H1 (cell line): ENCODE data around the gene CLINT1. TPM values are rescaled to one million over a fixed set of nuclear protein-coding genes. Genes with fewer than 3 reads are reported as not detected.

Source experiments
- CTCF ChIA-PET: fragments of 300-600 bp; sonication (Branson Sonifier 250); formaldehyde crosslinking; loops from one replicate; lab custom pipeline; 2021; ENCODE audit not compliant: partially characterized antibody; lab: Charles Lee
- POLR2A ChIA-PET: fragments of 300-600 bp; sonication (Branson Sonifier 250); formaldehyde crosslinking; loops from one replicate; lab custom pipeline; 2021; ENCODE audit warnings: inconsistent platforms; ENCODE audit not compliant: partially characterized antibody; lab: Charles Lee
- DNase-seq, 2 experiments: peaks; one replicate each; pipeline versions ENCODE4 v3.0.0 to v3.0.0-alpha.2; 2010 to 2022; ENCODE audit warnings: low spot score in 2 of 2, low read depth in 1 of 2, mixed read lengths in 1 of 2
- FAIRE-seq: peaks from 2 replicates; lab custom pipeline; 2011; peaks lifted over from hg19 to GRCh38; lab: Jason Lieb, UNC
- H2AFZ ChIP-seq: 2 replicates; pipeline ENCODE4 v1.8.1; 2012; ENCODE audit warnings: low read length, inconsistent platforms
- H2AK5ac ChIP-seq: 2 replicates; pipeline ENCODE4 v1.6.1; 2013; ENCODE audit warnings: low read depth, low read length
- H2BK120ac ChIP-seq: replicated peaks from 2 replicates; pipeline ENCODE3; 2013; ENCODE audit warnings: low read depth, low read length, inconsistent platforms
- H2BK12ac ChIP-seq: 2 replicates; pipeline ENCODE4 v1.6.1; 2013; ENCODE audit warnings: low read depth, low read length
- H2BK15ac ChIP-seq: 2 replicates; pipeline ENCODE4 v1.6.1; 2013; ENCODE audit warnings: low read length
- H2BK20ac ChIP-seq: 2 replicates; pipeline ENCODE4 v1.6.1; 2013; ENCODE audit warnings: low read length
- H2BK5ac ChIP-seq: 2 replicates; pipeline ENCODE4 v1.6.1; 2013; ENCODE audit warnings: low read depth, low read length
- H3K14ac ChIP-seq: 2 replicates; pipeline ENCODE4 v1.6.1; 2013; ENCODE audit warnings: inconsistent platforms; ENCODE audit not compliant: insufficient read length
- H3K18ac ChIP-seq: 2 replicates; pipeline ENCODE4 v1.6.1; 2013; ENCODE audit warnings: low read length; ENCODE audit errors: extremely low read depth
- H3K23ac ChIP-seq: 2 replicates; pipeline ENCODE4 v1.6.1; 2013; ENCODE audit warnings: inconsistent platforms; ENCODE audit not compliant: insufficient read length
- H3K23me2 ChIP-seq: 2 replicates; pipeline ENCODE4 v1.6.1; 2013; ENCODE audit warnings: low read depth, low read length
- H3K27ac ChIP-seq: 2 replicates; pipeline ENCODE4 v1.6.1; 2011; ENCODE audit warnings: low read depth, low read length, inconsistent platforms
- H3K27me3 ChIP-seq, 4 experiments: replicated peaks in 1 of 4; 1 replicate in 1 of 4; 2 replicates in 3 of 4; pipeline versions ENCODE4 v1.6.1 to v1.8.1; 2011 to 2013; ENCODE audit warnings: low read length in 3 of 4, mild to moderate bottlenecking in 3 of 4, inconsistent platforms in 2 of 4, mixed read lengths in 2 of 4, moderate library complexity in 1 of 4; ENCODE audit not compliant: control insufficient read depth in 3 of 4, insufficient read depth in 3 of 4; ENCODE audit errors: extremely low read depth in 1 of 4
- H3K36me3 ChIP-seq, 4 experiments: 2 replicates each; pipeline versions ENCODE4 v1.6.1 to v1.8.1; 2011 to 2013; ENCODE audit warnings: mild to moderate bottlenecking in 4 of 4, low read length in 3 of 4, moderate library complexity in 2 of 4, control low read depth in 1 of 4, inconsistent platforms in 1 of 4; ENCODE audit not compliant: insufficient read depth in 4 of 4, control insufficient read depth in 2 of 4
- H3K4ac ChIP-seq: replicated peaks from 2 replicates; pipeline ENCODE3; 2013; ENCODE audit warnings: low read length, low read depth, mixed read lengths, inconsistent platforms; ENCODE audit not compliant: insufficient read length
- H3K4me1 ChIP-seq, 4 experiments: replicated peaks in 1 of 4; 1 replicate in 1 of 4; 2 replicates in 3 of 4; pipeline versions ENCODE4 v1.6.1 to v1.8.1; 2011 to 2013; ENCODE audit warnings: low read length in 3 of 4, inconsistent platforms in 2 of 4, mixed read lengths in 1 of 4; ENCODE audit not compliant: insufficient read depth in 4 of 4, control insufficient read depth in 3 of 4
- H3K4me2 ChIP-seq, 2 experiments: 2 replicates each; pipeline versions ENCODE4 v1.6.1 to v1.8.1; 2011 to 2013; ENCODE audit warnings: low read depth in 2 of 2, low read length in 2 of 2, control low read depth in 1 of 2, inconsistent platforms in 1 of 2, mild to moderate bottlenecking in 1 of 2; ENCODE audit not compliant: insufficient read depth in 1 of 2
- H3K4me3 ChIP-seq, 4 experiments: fragments of 200-600, 300-600 bp in 1 of 4; sonication (generic), shearing (Covaris generic), sonication (Bioruptor Twin) in 1 of 4; 2 replicates each; pipeline versions ENCODE4 v1.5.1 to v1.8.1; 2011 to 2016; ENCODE audit warnings: low read length in 4 of 4, low read depth in 3 of 4, control low read depth in 2 of 4, inconsistent platforms in 2 of 4, mild to moderate bottlenecking in 2 of 4, mixed read lengths in 1 of 4, moderate library complexity in 1 of 4; ENCODE audit not compliant: insufficient read depth in 2 of 4; ENCODE audit errors: extremely low read depth in 1 of 4
- H3K56ac ChIP-seq: replicated peaks from 2 replicates; pipeline ENCODE3; 2013; ENCODE audit warnings: low read depth, mild to moderate bottlenecking, mixed read lengths, low read length, inconsistent platforms; ENCODE audit not compliant: insufficient read length
- H3K79me1 ChIP-seq: 2 replicates; pipeline ENCODE4 v1.6.1; 2013; ENCODE audit warnings: low read depth, low read length, control low read depth
- H3K79me2 ChIP-seq, 2 experiments: 2 replicates each; pipeline versions ENCODE4 v1.6.1 to v1.8.1; 2012 to 2013; ENCODE audit warnings: low read length in 2 of 2, mild to moderate bottlenecking in 2 of 2, inconsistent platforms in 1 of 2; ENCODE audit not compliant: insufficient read depth in 2 of 2, control insufficient read depth in 1 of 2
- H3K9ac ChIP-seq, 4 experiments: replicated peaks in 1 of 4; 1 replicate in 1 of 4; 2 replicates in 3 of 4; pipeline versions ENCODE4 v1.6.1 to v1.8.1; 2011 to 2013; ENCODE audit warnings: low read depth in 3 of 4, low read length in 3 of 4, control low read depth in 2 of 4, mild to moderate bottlenecking in 2 of 4, moderate library complexity in 2 of 4, inconsistent platforms in 1 of 4; ENCODE audit errors: extremely low read depth in 1 of 4
- H3K9me3 ChIP-seq, 2 experiments: 2 replicates each; pipeline versions ENCODE4 v1.6.1 to v1.8.1; 2012 to 2013; ENCODE audit warnings: mild to moderate bottlenecking in 2 of 2, moderate library complexity in 2 of 2, control low read depth in 1 of 2, inconsistent platforms in 1 of 2, low read depth in 1 of 2, low read length in 1 of 2, mixed read lengths in 1 of 2; ENCODE audit not compliant: insufficient read depth in 2 of 2
- H4K20me1 ChIP-seq, 2 experiments: replicated peaks in 1 of 2; 2 replicates each; pipeline versions ENCODE3 to v1.8.1; 2011 to 2013; ENCODE audit warnings: inconsistent platforms in 2 of 2, low read length in 2 of 2, mild to moderate bottlenecking in 1 of 2; ENCODE audit not compliant: insufficient read depth in 2 of 2, control insufficient read depth in 1 of 2
- H4K5ac ChIP-seq: 2 replicates; pipeline ENCODE4 v1.6.1; 2013; ENCODE audit warnings: low read length, low read depth, mixed read lengths, inconsistent platforms; ENCODE audit not compliant: insufficient read length
- H4K8ac ChIP-seq: 2 replicates; pipeline ENCODE4 v1.8.0; 2013; ENCODE audit warnings: mild to moderate bottlenecking, moderate library complexity, low read length, inconsistent platforms; ENCODE audit not compliant: insufficient read depth; ENCODE audit errors: extremely low read depth
- H4K91ac ChIP-seq: replicated peaks from 2 replicates; pipeline ENCODE3; 2013; ENCODE audit warnings: low read length, mixed read lengths, inconsistent platforms; ENCODE audit not compliant: insufficient read length
- CHD1 ChIP-seq: IDR thresholded peaks from 2 replicates; pipeline ENCODE4 v1.6.1; 2012; ENCODE audit warnings: low read depth, low read length, improper control_type of control experiment
- GABPA ChIP-seq: IDR thresholded peaks from 2 replicates; pipeline ENCODE4 v1.6.1; 2011; ENCODE audit warnings: mild to moderate bottlenecking, low read length, moderate library complexity, borderline replicate concordance; ENCODE audit not compliant: insufficient read depth
- HDAC2 ChIP-seq, 2 experiments: fragments of 300-600 bp in 1 of 2; sonication (generic) in 1 of 2; IDR thresholded peaks; 2 replicates each; pipeline ENCODE4 v1.6.1; 2011 to 2012; ENCODE audit warnings: low read depth in 2 of 2, low read length in 2 of 2, mild to moderate bottlenecking in 2 of 2, moderate library complexity in 2 of 2, borderline replicate concordance in 1 of 2, inconsistent platforms in 1 of 2
- NRF1 ChIP-seq: IDR thresholded peaks from 2 replicates; pipeline ENCODE4 v1.6.1; 2011; ENCODE audit warnings: mild to moderate bottlenecking, low read depth, low read length, improper control_type of control experiment
- POU5F1 ChIP-seq: IDR thresholded peaks from 2 replicates; pipeline ENCODE4 v1.6.1; 2011; ENCODE audit warnings: low read depth, mild to moderate bottlenecking, low read length, moderate library complexity
- RFX5 ChIP-seq: IDR thresholded peaks from 2 replicates; pipeline ENCODE4 v1.6.1; 2011; ENCODE audit warnings: low read depth, low read length, improper control_type of control experiment, borderline replicate concordance
- RNF2 ChIP-seq: fragments of 200-900, 300-1000 bp; sonication (generic); IDR thresholded peaks from 2 replicates; pipeline ENCODE4 v1.7.1; 2016; ENCODE audit warnings: borderline replicate concordance, low read depth, mild to moderate bottlenecking, antibody characterized with exemption, low read length; ENCODE audit not compliant: poor library complexity, severe bottlenecking; ENCODE audit errors: missing control alignments
- TEAD4 ChIP-seq: IDR thresholded peaks from 2 replicates; pipeline ENCODE4 v1.6.1; 2012; ENCODE audit warnings: low read depth, low read length, inconsistent platforms, mixed read lengths
- WGBS, 2 experiments: shearing (Covaris generic) in 1 of 2; methylation state at CpG; one replicate each; pipeline versions ENCODE4 v1.1.6 to v1.1.7; 2013 to 2015; ENCODE audit warnings: low lambda C conversion rate in 2 of 2, mixed read lengths in 2 of 2, inconsistent platforms in 1 of 2, low coverage in 1 of 2, missing lambda C conversion rate in 1 of 2; ENCODE audit not compliant: insufficient replicate concordance in 2 of 2, insufficient coverage in 1 of 2, insufficient read length in 1 of 2; ENCODE audit errors: extremely low coverage in 1 of 2, missing lambda C conversion rate in 1 of 2; 5-methylcytosine and 5-hydroxymethylcytosine counted together
- polyA plus RNA-seq, 7 experiments: library from polyadenylated mRNA; depleted of rRNA in 3 of 7; stranded (reverse) in 5 of 7; unstranded in 2 of 7; fragments of >200 nt in 5 of 7; fragments of 200-250 nt in 2 of 7; gene quantifications; 1 replicate in 5 of 7; 2 replicates in 1 of 7; 4 replicates in 1 of 7; pipeline versions ENCODE4 v1.2.1 to v1.2.3, GENCODE V29; 2011 to 2013; ENCODE audit warnings: missing spikeins in 2 of 7, mixed read lengths in 2 of 7
- total RNA-seq: library from RNA; stranded (reverse); fragmentation: NEBNext Ultra II Directional; extraction: Animal tissue kit (Norgen Biotek cat#: 25700); gene quantifications from 2 replicates; pipeline ENCODE4 v1.2.1, GENCODE V29; 2021
- TF ChIP-seq, protein P1 (sequence below), 3 experiments: IDR thresholded peaks; 1 replicate in 2 of 3; 2 replicates in 1 of 3; pipeline versions ENCODE4 v1.5.1 to v1.6.1; 2011; ENCODE audit warnings: low read length in 3 of 3, mild to moderate bottlenecking in 3 of 3, inconsistent platforms in 2 of 3, low read depth in 1 of 3, moderate library complexity in 1 of 3; ENCODE audit not compliant: insufficient read depth in 1 of 3; ENCODE audit errors: control extremely low read depth in 1 of 3

CLINT1 gene
- total and polyA plus RNA-seq, 2 of the 8 experiments (the other 6 are each of a cell fraction or from before 2014, with no cell fraction given), result 85.9 to 140 TPM

DNA sequence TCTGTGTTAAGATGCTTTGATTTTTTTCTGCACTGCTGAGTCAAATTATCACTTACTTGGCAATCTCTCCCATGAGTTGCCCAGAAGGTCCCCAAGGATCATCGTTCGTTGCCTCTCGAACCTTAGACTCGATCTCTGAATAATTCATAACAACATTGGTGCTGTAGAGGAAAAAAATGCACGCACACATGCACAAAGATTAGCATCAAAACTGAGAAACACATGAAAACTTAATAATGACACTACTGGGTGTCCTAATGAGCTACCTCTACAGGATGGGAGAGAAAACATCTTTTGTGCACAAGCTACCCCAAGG is 41.6 kb downstream of the CLINT1 start:
- Histone ChIP-seq H3K9me3 (no peaks in the 10 kb centered on the region), H3K36me3 (peaks cover 0 to 29% (median 14%) of the 10 kb centered on the region in 4 experiments; a peak in 6 of 8 replicates), H3K4me3 (no peak overlapping the region), H3K9ac (no peak overlapping the region), H3K23me2 (no peaks in the 10 kb centered on the region), H2AFZ (no peak overlapping the region), H3K79me2 (peaks cover 0 to 54% of the 10 kb centered on the region in 2 experiments; a peak in 2 of 4 replicates), H4K8ac (no peak overlapping the region), H3K18ac (no peak overlapping the region), H3K27ac (no peak overlapping the region), H3K4me1 (no peaks in the 10 kb centered on the region; a peak in 1 of 7 replicates), H3K4ac (no peak overlapping the region), H3K23ac (no peak overlapping the region), H3K79me1 (no peaks in the 10 kb centered on the region), H3K4me2 (no peak overlapping the region), H3K14ac (no peak overlapping the region), H3K27me3 (no peaks in the 10 kb centered on the region), H2BK15ac (no peak overlapping the region), H4K91ac (no peak overlapping the region), H3K56ac (no peak overlapping the region), H2BK20ac (no peak overlapping the region), H2AK5ac (no peak overlapping the region), H4K20me1 (peaks cover 0 to 5% of the 10 kb centered on the region in 2 experiments), H4K5ac (no peak overlapping the region), H2BK12ac (no peak overlapping the region), H2BK5ac (no peak overlapping the region), H2BK120ac (no peak overlapping the region)
- WGBS, 2 experiments, result 95% methylated on average over 5 of the region's 5 CpGs; no CpG with 5 or more reads in 1 of the 2 experiments
- DNase-seq (no peak), FAIRE-seq (no peak)
- TF ChIP-seq CHD1 (no peak), NRF1 (no peak), POU5F1 (no peak), TEAD4 (no peak), RFX5 (no peak), GABPA (no peak), RNF2 (no peak), HDAC2 (IDR thresholded peaks at IDR 0.05; ENCODE audit: borderline replicate concordance in 1 of 2, low read depth in 2 of 2, low read length in 2 of 2) (no peak)
- TF ChIP-seq, protein P1, sequence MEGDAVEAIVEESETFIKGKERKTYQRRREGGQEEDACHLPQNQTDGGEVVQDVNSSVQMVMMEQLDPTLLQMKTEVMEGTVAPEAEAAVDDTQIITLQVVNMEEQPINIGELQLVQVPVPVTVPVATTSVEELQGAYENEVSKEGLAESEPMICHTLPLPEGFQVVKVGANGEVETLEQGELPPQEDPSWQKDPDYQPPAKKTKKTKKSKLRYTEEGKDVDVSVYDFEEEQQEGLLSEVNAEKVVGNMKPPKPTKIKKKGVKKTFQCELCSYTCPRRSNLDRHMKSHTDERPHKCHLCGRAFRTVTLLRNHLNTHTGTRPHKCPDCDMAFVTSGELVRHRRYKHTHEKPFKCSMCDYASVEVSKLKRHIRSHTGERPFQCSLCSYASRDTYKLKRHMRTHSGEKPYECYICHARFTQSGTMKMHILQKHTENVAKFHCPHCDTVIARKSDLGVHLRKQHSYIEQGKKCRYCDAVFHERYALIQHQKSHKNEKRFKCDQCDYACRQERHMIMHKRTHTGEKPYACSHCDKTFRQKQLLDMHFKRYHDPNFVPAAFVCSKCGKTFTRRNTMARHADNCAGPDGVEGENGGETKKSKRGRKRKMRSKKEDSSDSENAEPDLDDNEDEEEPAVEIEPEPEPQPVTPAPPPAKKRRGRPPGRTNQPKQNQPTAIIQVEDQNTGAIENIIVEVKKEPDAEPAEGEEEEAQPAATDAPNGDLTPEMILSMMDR (IDR thresholded peaks at IDR 0.05; ENCODE audit: control extremely low read depth in 1 of 3, insufficient read depth in 1 of 3, low read depth in 1 of 3, low read length in 3 of 3), result no peak
- POLR2A ChIA-PET, result interaction anchor here (0.8 kb wide), 1 partner anchor 38 kb away, joined by 3 read pairs; no protein-coding TSS in a partner anchor
- CTCF ChIA-PET, result interaction anchor here (0.7 to 4.4 kb wide), 29 partner anchors 9 to 327 kb away, joined by 3 to 63 read pairs (median 4); no protein-coding TSS in a partner anchor
